Endothelial cell of umbilical vein (primary cell): ENCODE data around the gene NOTCH3. TPM values are rescaled to one million over a fixed set of nuclear protein-coding genes. Genes with fewer than 3 reads are reported as not detected.

ENCODE experiments used
- BruUV-seq: library from RNA; stranded (reverse); fragments of 400-500 nt; replicated peaks from 2 replicates; lab custom pipeline; 2021; lab: Mats Ljungman, UMichigan
- CTCF ChIA-PET: fragments of 300-600, 350-600 bp; sonication (Branson Sonifier 250); formaldehyde crosslinking; loops from one replicate; lab custom pipeline; 2021; ENCODE audit warnings: antibody characterized with exemption, inconsistent platforms; lab: Charles Lee
- POLR2A ChIA-PET: fragments of 300-600, 350-600 bp; sonication (Branson Sonifier 250); formaldehyde crosslinking; loops from one replicate; lab custom pipeline; 2021; ENCODE audit warnings: antibody characterized with exemption, inconsistent platforms; lab: Charles Lee
- DNase-seq: peaks from one replicate; pipeline ENCODE4 v3.0.0-alpha.2; 2011; ENCODE audit warnings: low read depth, low spot score
- FAIRE-seq: peaks from 2 replicates; lab custom pipeline; 2011; peaks lifted over from hg19 to GRCh38; lab: Jason Lieb, UNC
- H2AFZ ChIP-seq: 2 replicates; pipeline ENCODE4 v1.6.0; 2012; ENCODE audit warnings: low read depth, low read length, control low read depth, inconsistent platforms
- H3K27ac ChIP-seq: 2 replicates; pipeline ENCODE4 v1.5.1; 2011; ENCODE audit warnings: low read depth, mild to moderate bottlenecking, control low read depth, low read length, moderate library complexity; ENCODE audit not compliant: insufficient read depth
- H3K27me3 ChIP-seq, 2 experiments: 2 replicates each; pipeline versions ENCODE4 v1.6.0 to v1.6.1; 2011; ENCODE audit warnings: low read length in 2 of 2, mixed read lengths in 1 of 2; ENCODE audit not compliant: control insufficient read depth in 2 of 2, insufficient read depth in 2 of 2
- H3K36me3 ChIP-seq, 2 experiments: 2 replicates in 1 of 2; 3 replicates in 1 of 2; pipeline ENCODE4 v1.5.1; 2011; ENCODE audit warnings: low read length in 2 of 2, mild to moderate bottlenecking in 1 of 2, moderate library complexity in 1 of 2; ENCODE audit not compliant: control insufficient read depth in 2 of 2, insufficient read depth in 2 of 2; ENCODE audit errors: extremely low read depth in 1 of 2
- H3K4me1 ChIP-seq: 3 replicates; pipeline ENCODE4 v1.5.1; 2011; ENCODE audit warnings: mild to moderate bottlenecking, low read length; ENCODE audit not compliant: control insufficient read depth, insufficient read depth; ENCODE audit errors: extremely low read depth
- H3K4me2 ChIP-seq: 2 replicates; pipeline ENCODE4 v1.6.1; 2011; ENCODE audit warnings: low read length, control low read depth, mixed read lengths; ENCODE audit not compliant: insufficient read depth
- H3K4me3 ChIP-seq, 3 experiments: fragments of 200-600 bp in 1 of 3; sonication (generic), shearing (Covaris generic) in 1 of 3; replicated peaks in 1 of 3; 2 replicates each; pipeline ENCODE4 v1.5.1; 2011 to 2016; ENCODE audit warnings: control low read depth in 3 of 3, low read length in 3 of 3, mild to moderate bottlenecking in 2 of 3, inconsistent platforms in 1 of 3, low read depth in 1 of 3, moderate library complexity in 1 of 3; ENCODE audit not compliant: insufficient read depth in 1 of 3
- H3K79me2 ChIP-seq: 2 replicates; pipeline ENCODE4 v1.6.0; 2012; ENCODE audit warnings: low read length, inconsistent platforms; ENCODE audit not compliant: control insufficient read depth, insufficient read depth
- H3K9ac ChIP-seq: replicated peaks from 2 replicates; pipeline ENCODE3; 2011; ENCODE audit warnings: low read length, control low read depth; ENCODE audit not compliant: insufficient read depth; ENCODE audit errors: extremely low read depth
- H3K9me1 ChIP-seq: replicated peaks from 3 replicates; pipeline ENCODE4 v1.6.0; 2011; ENCODE audit warnings: mild to moderate bottlenecking, low read length; ENCODE audit not compliant: control insufficient read depth, insufficient read depth; ENCODE audit errors: extremely low read depth
- H3K9me3 ChIP-seq: replicated peaks from 2 replicates; pipeline ENCODE4 v1.5.1; 2012; ENCODE audit warnings: low read length, inconsistent platforms; ENCODE audit not compliant: control insufficient read depth, insufficient read depth
- H4K20me1 ChIP-seq: replicated peaks from 2 replicates; pipeline ENCODE3; 2011; ENCODE audit warnings: mild to moderate bottlenecking, low read length; ENCODE audit not compliant: control insufficient read depth, insufficient read depth; ENCODE audit errors: extremely low read depth
- EZH2 ChIP-seq: IDR thresholded peaks from 2 replicates; pipeline ENCODE4 v1.6.1; 2012; ENCODE audit warnings: borderline replicate concordance, low read depth, mild to moderate bottlenecking, moderate library complexity, low read length, inconsistent platforms; ENCODE audit not compliant: severe bottlenecking
- FOS ChIP-seq: IDR thresholded peaks from 2 replicates; pipeline ENCODE4 v1.6.1; 2011; ENCODE audit warnings: mild to moderate bottlenecking, low read length, moderate library complexity, borderline replicate concordance; ENCODE audit not compliant: insufficient read depth
- GATA2 ChIP-seq: IDR thresholded peaks from 2 replicates; pipeline ENCODE4 v1.7.0; 2011; ENCODE audit warnings: low read depth, mild to moderate bottlenecking, moderate library complexity, mixed read lengths, low read length; ENCODE audit not compliant: insufficient read length, insufficient read depth
- JUN ChIP-seq: IDR thresholded peaks from 2 replicates; pipeline ENCODE4 v1.6.1; 2011; ENCODE audit warnings: borderline replicate concordance, low read depth; ENCODE audit not compliant: insufficient read length, insufficient read depth
- MYC ChIP-seq: IDR thresholded peaks from one replicate; pipeline ENCODE4 v1.6.1; 2011; ENCODE audit warnings: mild to moderate bottlenecking, low read depth, low read length
- POLR2A ChIP-seq: IDR thresholded peaks from 2 replicates; pipeline ENCODE4 v1.6.1; 2012; ENCODE audit warnings: low read depth, mild to moderate bottlenecking, control low read depth, low read length
- POLR2AphosphoS5 ChIP-seq: IDR thresholded peaks from 2 replicates; pipeline ENCODE4 v1.6.1; 2012; ENCODE audit warnings: low read depth, mild to moderate bottlenecking, control low read depth, low read length, moderate library complexity; ENCODE audit not compliant: insufficient read depth
- dilution Hi-C: fragments of 300-500 bp; cut with MboI; formaldehyde crosslinking; loops from one replicate; pipeline ENCODE4 v1.15.0; 2019; ENCODE audit warnings: low sequenced_read_pairs; ENCODE audit not compliant: extremely low pct_ligation_motif_present
- intact Hi-C: fragments of 100-400 bp; cut with micrococcal nuclease; formaldehyde crosslinking; loops from one replicate; pipeline ENCODE4 v1.10.0; 2022
- polyA plus RNA-seq, 4 experiments: library from polyadenylated mRNA; depleted of rRNA in 3 of 4; stranded (reverse) in 3 of 4; unstranded in 1 of 4; fragments of >200 nt; gene quantifications; 2 replicates each; pipeline versions ENCODE4 v1.2.1 to v1.2.3, GENCODE V29; 2011 to 2012; ENCODE audit warnings: missing spikeins in 1 of 4
- total RNA-seq: library from RNA; stranded (reverse); gene quantifications from 2 replicates; pipeline ENCODE4 v1.2.3, GENCODE V29; 2021
- TF ChIP-seq, protein P1 (sequence below), 2 donors: IDR thresholded peaks; 1 replicate in 1 of 2; 2 replicates in 1 of 2; pipeline ENCODE4 v1.5.1; 2011; ENCODE audit warnings: low read length in 2 of 2, mild to moderate bottlenecking in 2 of 2, moderate library complexity in 2 of 2, control low read depth in 1 of 2, inconsistent platforms in 1 of 2, low read depth in 1 of 2; ENCODE audit not compliant: insufficient read depth in 1 of 2; ENCODE audit errors: extremely low read depth in 1 of 2
- TF ChIP-seq, protein P2 (sequence below): IDR thresholded peaks from 2 replicates; pipeline ENCODE4 v1.6.1; 2011; ENCODE audit not compliant: insufficient read depth, insufficient read length

NOTCH3 gene
- total and polyA plus RNA-seq, 2 donors (not counting 3 experiments of a cell fraction or from before 2014, with no cell fraction given): 0.63 to 1.5 TPM

DNA sequence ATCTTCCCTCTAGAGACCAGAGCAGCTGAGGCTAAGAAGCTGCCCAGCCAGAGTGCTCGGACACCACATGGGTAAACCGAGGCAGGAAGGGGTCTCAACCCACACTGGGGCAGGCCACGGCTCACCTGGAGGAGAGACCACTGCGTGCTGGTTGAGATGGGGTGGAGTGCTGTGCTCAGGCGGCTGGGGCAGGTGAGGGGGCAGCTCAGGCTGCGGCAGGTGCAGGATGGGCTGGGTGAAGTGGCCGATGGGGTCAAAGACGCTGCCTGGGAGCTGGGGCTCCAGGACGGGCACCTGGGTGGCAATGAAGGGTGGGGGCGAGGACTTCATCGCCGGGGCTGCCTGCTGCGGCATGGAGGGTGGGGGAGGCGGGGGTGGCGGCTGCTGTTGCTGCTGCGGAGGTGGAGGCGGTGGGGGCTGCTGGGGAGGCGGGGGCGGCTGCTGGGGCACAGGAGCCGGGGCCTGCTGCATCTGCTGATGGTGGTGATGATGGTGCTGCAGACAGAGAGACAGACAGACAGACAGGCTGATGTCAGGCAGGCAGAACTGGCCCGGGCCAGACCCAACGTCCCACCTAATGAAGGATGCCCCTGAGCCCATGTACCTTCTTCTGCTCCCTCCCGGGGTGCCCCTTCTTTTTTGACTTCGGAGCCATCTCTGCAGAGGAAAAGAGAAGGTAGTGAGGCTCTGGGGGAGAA lies 43.5 kb upstream of the NOTCH3 start:
- no peak for FAIRE-seq
- Histone ChIP-seq H2AFZ (no peak overlapping the region), H3K27me3 (no peaks in the 10 kb centered on the region), H3K9ac (no peak overlapping the region), H3K4me1 (peaks cover 10% of the 10 kb centered on the region), H3K36me3 (peaks cover 23 to 67% of the 10 kb centered on the region in 2 experiments), H4K20me1 (no peaks in the 10 kb centered on the region), H3K9me1 (no peaks in the 10 kb centered on the region), H3K27ac (no peak overlapping the region), H3K9me3 (no peaks in the 10 kb centered on the region), H3K4me2 (no peak overlapping the region), H3K79me2 (peaks cover 19% of the 10 kb centered on the region), H3K4me3 (no peak overlapping the region)
- ChIA-PET CTCF (no interaction called here), POLR2A (no interaction called here)
- DNase-seq: no peak
- no peak for TF ChIP-seq EZH2
- intact Hi-C loops (no loop called here), dilution Hi-C loops (no loop called here)
- no TSS peak for BruUV-seq

DNA sequence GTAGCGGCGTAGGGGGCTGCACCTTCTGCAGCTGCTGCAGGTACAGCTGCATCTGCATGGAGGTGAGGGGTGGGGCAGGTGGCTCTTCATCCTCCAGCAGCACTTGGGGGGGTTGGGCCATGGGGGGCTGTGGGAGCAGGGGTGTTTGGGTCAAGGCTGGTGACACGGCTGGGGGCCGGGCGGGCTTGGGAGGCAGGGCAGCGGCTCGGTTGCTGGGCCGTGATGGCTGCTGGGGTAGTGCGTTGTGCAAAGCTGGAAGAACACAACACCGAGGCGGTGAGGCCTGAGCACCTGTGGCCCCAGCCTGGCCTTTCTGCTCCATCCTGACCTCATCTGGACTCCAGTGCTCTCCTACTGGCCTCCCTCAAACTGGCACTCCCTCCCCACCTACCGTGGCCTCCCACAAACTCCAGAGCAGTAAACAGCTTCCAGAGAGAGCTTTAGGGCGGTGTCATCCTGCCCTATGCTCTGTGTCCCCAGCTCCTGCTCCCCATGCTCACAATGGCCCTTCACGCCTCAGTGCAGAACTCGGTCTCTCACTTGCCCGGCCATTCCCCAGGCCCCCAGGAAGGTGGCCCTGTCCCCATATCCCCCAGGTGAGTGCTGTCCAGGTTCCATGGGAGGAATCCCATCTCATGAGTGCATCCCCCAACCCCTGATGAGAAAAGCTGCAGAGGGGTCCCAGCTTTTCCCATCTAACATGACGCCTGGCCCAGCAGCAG lies 42.6 kb upstream of the NOTCH3 start:
- H3K9ac ChIP-seq: no peak overlapping the region
- BruUV-seq: no TSS peak
- H3K9me3 ChIP-seq: no peaks in the 10 kb centered on the region
- ChIA-PET POLR2A (no interaction called here), CTCF (interaction anchor here (0.6 kb wide), 1 partner anchor 596 kb away, joined by 3 read pairs; no protein-coding TSS in a partner anchor)
- H2AFZ ChIP-seq: no peak overlapping the region
- peaks cover 15% of the 10 kb centered on the region for H3K79me2 ChIP-seq
- no peak overlapping the region for H3K4me2 ChIP-seq
- FAIRE-seq (no peak), DNase-seq (no peak)
- H4K20me1 ChIP-seq: no peaks in the 10 kb centered on the region
- H3K27me3 ChIP-seq: no peaks in the 10 kb centered on the region
- no peak overlapping the region for H3K4me3 ChIP-seq
- H3K27ac ChIP-seq: no peak overlapping the region
- H3K36me3 ChIP-seq: peaks cover 22 to 69% of the 10 kb centered on the region in 2 experiments
- H3K4me1 ChIP-seq: peaks cover 1% of the 10 kb centered on the region
- intact Hi-C loops (no loop called here), dilution Hi-C loops (no loop called here)
- no peaks in the 10 kb centered on the region for H3K9me1 ChIP-seq
- TF ChIP-seq GATA2: no peak
- TF ChIP-seq, protein P1, sequence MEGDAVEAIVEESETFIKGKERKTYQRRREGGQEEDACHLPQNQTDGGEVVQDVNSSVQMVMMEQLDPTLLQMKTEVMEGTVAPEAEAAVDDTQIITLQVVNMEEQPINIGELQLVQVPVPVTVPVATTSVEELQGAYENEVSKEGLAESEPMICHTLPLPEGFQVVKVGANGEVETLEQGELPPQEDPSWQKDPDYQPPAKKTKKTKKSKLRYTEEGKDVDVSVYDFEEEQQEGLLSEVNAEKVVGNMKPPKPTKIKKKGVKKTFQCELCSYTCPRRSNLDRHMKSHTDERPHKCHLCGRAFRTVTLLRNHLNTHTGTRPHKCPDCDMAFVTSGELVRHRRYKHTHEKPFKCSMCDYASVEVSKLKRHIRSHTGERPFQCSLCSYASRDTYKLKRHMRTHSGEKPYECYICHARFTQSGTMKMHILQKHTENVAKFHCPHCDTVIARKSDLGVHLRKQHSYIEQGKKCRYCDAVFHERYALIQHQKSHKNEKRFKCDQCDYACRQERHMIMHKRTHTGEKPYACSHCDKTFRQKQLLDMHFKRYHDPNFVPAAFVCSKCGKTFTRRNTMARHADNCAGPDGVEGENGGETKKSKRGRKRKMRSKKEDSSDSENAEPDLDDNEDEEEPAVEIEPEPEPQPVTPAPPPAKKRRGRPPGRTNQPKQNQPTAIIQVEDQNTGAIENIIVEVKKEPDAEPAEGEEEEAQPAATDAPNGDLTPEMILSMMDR (IDR thresholded peaks at IDR 0.05; ENCODE audit: extremely low read depth in 1 of 2, insufficient read depth in 1 of 2, low read depth in 1 of 2, low read length in 2 of 2): no peak
- no peak for TF ChIP-seq POLR2AphosphoS5
- TF ChIP-seq POLR2A: no peak
- TF ChIP-seq MYC: no peak
- TF ChIP-seq JUN: no peak
- TF ChIP-seq, protein P2, sequence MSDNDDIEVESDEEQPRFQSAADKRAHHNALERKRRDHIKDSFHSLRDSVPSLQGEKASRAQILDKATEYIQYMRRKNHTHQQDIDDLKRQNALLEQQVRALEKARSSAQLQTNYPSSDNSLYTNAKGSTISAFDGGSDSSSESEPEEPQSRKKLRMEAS: no peak
- no peak for TF ChIP-seq EZH2
- TF ChIP-seq FOS: no peak
